IPS DF 19.7 (cell line): ENCODE measurements around the gene SYNJ2.

ENCODE experiments used
- DNase-seq: peaks from one replicate; pipeline ENCODE4 v3.0.0-alpha.2; 2013; ENCODE audit warnings: low read depth, low spot score

SYNJ2 gene

DNA sequence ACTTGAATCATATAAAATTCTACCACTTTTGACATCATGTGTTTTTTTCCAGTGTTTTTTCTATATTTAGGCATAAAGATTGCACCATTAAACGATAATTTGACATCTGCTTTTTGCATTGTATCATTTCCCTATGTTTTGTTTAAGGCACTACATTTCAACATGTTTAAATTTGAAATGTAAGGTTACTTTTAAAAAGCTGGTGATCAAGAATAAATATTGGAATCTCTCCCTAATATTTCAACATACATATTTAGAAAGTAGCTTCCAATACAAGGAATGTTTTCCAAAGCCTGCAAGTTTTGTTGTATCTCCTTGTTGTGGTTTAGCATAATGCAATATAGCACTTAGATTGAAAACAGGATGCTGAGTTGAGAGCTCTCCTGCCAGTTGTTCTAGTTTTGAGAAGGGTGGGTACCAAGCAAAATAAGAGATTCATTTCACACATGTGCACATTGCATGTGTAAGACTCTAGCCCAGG is 76.5 kb downstream of the SYNJ2 start:
- DNase-seq, result no peak

DNA sequence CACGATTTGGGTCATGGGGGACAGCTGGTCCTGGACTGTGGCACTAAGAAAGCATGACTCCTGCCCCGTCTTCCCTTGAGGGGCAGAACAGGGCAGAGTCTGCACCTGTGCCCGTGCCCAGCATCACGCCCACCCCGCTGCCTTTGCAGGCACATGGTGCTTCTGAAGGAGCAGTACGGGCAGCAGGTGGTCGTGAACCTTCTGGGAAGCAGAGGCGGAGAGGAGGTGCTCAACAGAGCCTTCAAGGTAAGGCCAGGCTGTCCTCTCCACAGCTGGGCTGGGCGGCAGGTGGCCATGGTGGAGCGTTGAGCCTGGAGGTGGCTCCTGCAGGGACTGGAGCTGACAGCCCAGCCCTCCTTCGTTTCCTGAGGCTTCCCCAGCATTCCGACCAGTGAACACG is 77.4 kb downstream of the SYNJ2 start:
- DNase-seq, result no peak

DNA sequence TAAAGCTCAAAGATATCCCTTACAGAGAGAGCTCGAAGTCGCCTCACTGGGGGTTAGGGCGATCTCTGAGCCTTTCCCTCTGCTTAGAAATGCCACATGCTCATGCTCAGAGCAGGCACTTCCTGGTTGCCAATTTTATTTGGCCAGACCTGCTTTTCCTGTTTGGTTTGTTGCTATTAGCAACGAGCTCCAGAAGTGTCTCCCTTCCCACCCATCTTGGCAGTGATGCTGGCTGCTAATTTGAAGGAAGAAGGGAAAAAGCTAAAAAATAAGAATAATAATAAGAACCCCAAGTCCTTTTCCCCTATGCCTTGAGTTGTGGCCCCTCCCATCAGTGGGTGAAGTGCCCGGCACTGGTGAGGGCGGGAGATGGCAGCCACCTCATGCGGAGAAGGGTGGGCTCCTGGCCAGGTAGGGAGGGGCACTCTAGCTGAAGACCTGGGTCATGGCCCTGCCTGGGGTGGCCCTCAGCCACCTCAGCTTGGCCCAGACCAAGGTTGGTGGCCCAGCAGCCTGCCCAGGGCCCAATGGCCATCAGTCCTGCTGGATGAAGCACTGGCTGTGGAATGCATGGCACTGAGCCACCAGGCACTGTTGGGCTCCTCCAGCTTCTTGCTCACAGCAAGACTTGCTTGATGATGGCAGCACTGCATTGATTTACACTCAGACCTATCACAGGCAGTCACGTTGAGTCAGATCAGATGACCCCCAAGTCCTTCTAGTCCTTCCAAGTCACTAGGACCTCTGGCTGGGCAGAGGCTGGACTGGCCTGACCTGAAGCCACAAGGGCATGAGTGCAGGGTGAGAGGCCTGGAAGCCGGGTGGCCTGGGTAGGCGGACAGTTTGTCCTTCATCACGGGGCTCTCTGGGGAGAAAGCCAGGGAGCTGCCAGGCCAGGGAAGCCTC is 79.0 kb downstream of the SYNJ2 start:
- no peak for DNase-seq

- no peak for DNase-seq
These were observed 79.7 kb downstream of the SYNJ2 start for GRCh38 chr6:158061361-158061708.

DNA sequence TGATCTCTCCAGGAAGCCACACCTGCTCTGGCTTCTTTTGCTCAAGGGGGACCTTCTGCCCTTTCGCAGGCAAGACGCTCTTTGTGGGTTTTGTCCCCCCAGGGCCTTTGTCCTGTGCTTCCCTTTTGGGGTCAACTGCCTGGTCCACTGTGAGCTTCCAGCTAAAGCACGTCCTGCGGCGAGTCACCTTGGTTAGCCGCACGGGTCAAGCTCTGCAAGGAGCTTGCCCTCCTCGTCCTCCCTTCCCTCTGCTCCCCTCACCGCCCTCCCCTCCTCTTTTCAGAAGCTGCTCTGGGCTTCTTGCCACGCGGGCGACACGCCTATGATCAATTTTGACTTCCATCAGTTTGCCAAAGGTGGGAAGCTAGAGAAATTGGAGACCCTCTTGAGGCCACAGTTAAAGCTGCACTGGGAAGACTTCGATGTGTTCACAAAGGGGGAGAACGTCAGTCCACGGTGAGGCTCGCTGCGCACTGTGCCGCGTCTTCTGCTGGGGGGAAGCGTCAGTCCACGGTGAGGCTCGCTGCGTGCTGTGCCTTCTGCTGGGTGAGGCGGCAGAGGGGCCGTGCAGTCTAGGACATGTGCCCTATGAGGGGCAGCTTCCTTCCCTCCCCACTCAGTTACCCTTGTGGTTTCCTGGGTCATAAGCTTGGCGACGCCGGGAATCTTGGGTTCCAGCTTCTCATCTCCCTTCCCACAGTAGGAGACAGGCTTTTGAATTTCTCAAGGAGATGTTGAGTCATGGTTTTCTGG is 80.2 kb downstream of the SYNJ2 start:
- DNase-seq, result no peak

GRCh38 chr6:158063736-158064135 is 82.1 kb downstream of the SYNJ2 start:
- DNase-seq, result no peak

DNA sequence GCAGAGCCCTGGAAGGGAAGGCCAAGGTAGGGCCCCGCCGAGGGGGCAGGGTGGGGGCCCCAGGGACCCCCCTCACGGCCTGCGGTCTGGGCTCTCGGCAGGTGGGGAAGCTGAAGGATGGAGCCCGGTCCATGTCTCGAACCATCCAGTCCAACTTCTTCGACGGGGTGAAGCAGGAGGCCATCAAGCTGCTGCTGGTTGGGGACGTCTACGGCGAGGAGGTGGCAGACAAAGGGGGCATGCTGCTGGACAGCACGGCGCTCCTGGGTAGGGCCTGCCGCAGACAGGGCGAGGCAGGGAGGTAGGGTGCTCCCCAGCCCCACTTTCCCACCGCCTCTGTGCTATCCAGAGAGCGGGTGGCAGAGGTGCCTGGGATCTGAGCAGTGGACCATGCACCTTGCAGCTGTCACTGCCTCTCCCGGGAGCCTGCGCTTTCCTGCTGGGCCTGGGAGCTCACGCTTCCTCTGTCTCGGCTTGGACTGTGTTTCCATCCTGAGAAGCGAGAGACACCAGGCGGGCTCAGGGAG is 83.1 kb downstream of the SYNJ2 start:
- DNase-seq, result no peak

DNA sequence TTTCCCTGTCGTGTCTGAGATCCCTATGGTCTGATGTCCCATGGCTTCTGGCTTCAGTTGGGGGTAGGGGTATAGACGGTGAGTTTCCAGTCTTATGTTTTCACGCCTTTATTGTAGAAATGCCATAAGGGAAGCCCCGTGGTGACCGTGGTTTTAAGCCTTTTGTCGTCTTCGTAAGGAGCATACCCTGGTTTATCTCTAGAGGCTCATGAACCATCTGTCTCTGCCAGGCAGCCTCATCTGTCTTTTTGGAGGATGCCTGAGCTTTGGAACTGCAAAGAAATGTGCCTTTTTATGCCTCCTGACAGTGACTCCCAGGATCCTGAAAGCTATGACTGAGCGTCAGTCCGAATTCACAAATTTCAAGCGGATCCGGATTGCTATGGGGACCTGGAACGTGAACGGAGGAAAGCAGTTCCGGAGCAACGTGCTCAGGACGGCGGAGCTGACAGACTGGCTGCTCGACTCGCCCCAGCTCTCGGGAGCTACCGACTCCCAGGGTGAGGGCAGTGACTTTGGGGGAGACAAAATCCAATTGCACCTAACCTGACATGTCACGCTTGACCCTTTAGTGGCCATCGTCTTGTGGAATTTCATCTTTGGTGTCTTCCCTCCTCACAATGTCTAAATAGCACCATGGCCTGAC is 84.6 kb downstream of the SYNJ2 start:
- no peak for DNase-seq

GRCh38 chr6:158067436-158068015 is 85.9 kb downstream of the SYNJ2 start:
- no peak for DNase-seq

- DNase-seq, result no peak
These were observed 86.7 kb downstream of the SYNJ2 start for GRCh38 chr6:158068156-158068892.

GRCh38 chr6:158068893-158069799 is 87.5 kb downstream of the SYNJ2 start:
- no peak for DNase-seq

GRCh38 chr6:158069800-158070195 is 88.1 kb downstream of the SYNJ2 start:
- DNase-seq, result no peak

DNA sequence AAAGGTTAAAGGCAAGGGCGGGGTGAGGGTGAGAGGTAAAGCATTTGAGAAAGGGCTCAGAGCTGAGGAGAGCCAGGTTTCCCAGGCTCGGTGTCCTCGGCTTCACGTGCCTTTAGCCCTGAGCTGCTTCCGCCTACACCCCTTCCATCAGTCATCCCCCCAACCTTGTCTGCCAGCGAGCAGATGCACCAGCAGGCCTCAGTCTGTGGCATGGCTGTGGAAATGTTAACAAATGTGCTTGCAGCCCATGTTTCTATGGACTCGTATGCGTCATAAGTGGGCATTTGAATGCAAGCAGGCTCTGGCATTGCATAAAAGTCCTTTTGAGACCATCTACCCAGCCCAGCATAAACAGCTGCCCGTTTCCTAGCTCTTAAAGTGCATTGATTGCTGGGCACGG is 88.8 kb downstream of the SYNJ2 start:
- DNase-seq, result no peak

GRCh38 chr6:158071121-158072082 is 89.7 kb downstream of the SYNJ2 start:
- no peak for DNase-seq

- no peak for DNase-seq
These were observed 90.5 kb downstream of the SYNJ2 start for GRCh38 chr6:158072083-158072721.

GRCh38 chr6:158073776-158074175 is 92.1 kb downstream of the SYNJ2 start:
- DNase-seq, result no peak

- DNase-seq, result no peak
These were observed 94.9 kb downstream of the SYNJ2 start for GRCh38 chr6:158076548-158076947.

DNA sequence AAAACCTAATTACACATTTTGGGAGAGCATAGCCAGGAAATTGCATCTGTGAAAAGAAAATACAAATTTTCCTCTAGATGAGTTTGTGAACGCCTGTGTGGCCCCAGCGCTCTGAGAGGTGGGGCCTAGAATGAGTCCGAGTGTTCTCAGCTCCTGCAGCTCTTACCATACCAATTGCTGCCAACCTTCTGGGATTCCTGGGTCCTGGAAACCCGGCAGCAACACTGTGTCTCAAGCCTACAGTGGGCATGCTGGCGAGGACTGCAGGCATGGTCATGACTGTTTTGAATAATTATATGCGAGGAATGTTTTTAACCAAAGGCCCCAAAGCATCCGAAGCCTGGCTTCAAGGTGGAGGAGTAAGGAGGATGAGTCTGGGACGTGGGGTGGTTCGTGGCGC is 96.0 kb downstream of the SYNJ2 start:
- no peak for DNase-seq
